Mesothelial cell of epicardium (in vitro differentiated cells): Measurements from ENCODE around the gene PFDN4. TPM values are rescaled to one million over a fixed set of nuclear protein-coding genes. Genes with fewer than 3 reads are reported as not detected.
"Not testable (repeated sequence)": the region's sequence is repeated elsewhere in the genome, so short reads cannot be mapped to it uniquely, and the experiment has no call there.

Source experiments
- DNase-seq, 2 experiments: peaks; one replicate each; pipeline ENCODE4 v3.0.0; 2021; ENCODE audit warnings: low spot score in 2 of 2; ENCODE audit not compliant: unreplicated experiment in 2 of 2
- H3K27ac Mint-ChIP-seq: 2 replicates; pipeline ENCODE4 v1.8.0; 2021; ENCODE audit warnings: mixed read lengths
- H3K27me3 Mint-ChIP-seq: 2 replicates; pipeline ENCODE4 v1.8.0; 2021; ENCODE audit warnings: low read depth, mixed read lengths
- H3K36me3 Mint-ChIP-seq: 2 replicates; pipeline ENCODE4 v1.8.0; 2021; ENCODE audit warnings: mixed read lengths
- H3K4me1 Mint-ChIP-seq: 2 replicates; pipeline ENCODE4 v1.8.0; 2021; ENCODE audit warnings: mixed read lengths
- H3K4me3 Mint-ChIP-seq: 2 replicates; pipeline ENCODE4 v1.8.0; 2021; ENCODE audit warnings: mild to moderate bottlenecking, moderate library complexity, mixed read lengths
- H3K9me3 Mint-ChIP-seq: 2 replicates; pipeline ENCODE4 v1.8.0; 2021; ENCODE audit warnings: mixed read lengths
- total RNA-seq: library from RNA; stranded (reverse); gene quantifications from 3 replicates; pipeline ENCODE4 v1.2.1, GENCODE V29; 2021
- TF ChIP-seq, protein P1 (sequence below): fragments of 200-600 bp; sonication (generic); IDR thresholded peaks from one replicate; pipeline ENCODE4 v1.5.0; 2021; ENCODE audit warnings: antibody characterized with exemption; ENCODE audit not compliant: unreplicated experiment

PFDN4 gene
- total RNA-seq, 1 donor from 2014 or later = 26.0 TPM

DNA sequence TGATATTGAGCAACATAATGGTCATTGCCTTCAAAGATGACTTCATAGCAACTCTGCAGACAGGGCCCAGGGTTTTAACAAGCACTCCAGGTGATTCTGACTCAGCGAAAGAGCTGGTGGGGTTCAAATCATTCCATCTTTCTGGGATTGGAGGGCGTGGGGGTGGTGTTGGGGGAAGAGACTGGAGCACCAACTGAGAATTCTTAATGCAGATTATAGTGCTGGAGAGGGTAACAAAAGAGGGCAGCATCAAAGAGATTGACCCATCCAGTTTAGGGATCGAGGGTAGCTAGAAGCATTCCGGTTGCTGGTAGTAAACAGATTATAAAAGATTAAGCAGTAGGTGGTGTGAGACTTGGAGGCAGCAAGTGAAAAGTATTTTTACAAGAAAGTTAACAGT is 15.9 kb downstream of the PFDN4 start:
- Mint-ChIP-seq H3K27me3 (no peaks in the 10 kb centered on the region), H3K36me3 (no peaks in the 10 kb centered on the region), H3K9me3 (no peaks in the 10 kb centered on the region), H3K4me3 (no peak overlapping the region), H3K27ac (no peak overlapping the region), H3K4me1 (no peaks in the 10 kb centered on the region)
- TF ChIP-seq, protein P1, sequence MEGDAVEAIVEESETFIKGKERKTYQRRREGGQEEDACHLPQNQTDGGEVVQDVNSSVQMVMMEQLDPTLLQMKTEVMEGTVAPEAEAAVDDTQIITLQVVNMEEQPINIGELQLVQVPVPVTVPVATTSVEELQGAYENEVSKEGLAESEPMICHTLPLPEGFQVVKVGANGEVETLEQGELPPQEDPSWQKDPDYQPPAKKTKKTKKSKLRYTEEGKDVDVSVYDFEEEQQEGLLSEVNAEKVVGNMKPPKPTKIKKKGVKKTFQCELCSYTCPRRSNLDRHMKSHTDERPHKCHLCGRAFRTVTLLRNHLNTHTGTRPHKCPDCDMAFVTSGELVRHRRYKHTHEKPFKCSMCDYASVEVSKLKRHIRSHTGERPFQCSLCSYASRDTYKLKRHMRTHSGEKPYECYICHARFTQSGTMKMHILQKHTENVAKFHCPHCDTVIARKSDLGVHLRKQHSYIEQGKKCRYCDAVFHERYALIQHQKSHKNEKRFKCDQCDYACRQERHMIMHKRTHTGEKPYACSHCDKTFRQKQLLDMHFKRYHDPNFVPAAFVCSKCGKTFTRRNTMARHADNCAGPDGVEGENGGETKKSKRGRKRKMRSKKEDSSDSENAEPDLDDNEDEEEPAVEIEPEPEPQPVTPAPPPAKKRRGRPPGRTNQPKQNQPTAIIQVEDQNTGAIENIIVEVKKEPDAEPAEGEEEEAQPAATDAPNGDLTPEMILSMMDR = no peak
- DNase-seq = no peak

DNA sequence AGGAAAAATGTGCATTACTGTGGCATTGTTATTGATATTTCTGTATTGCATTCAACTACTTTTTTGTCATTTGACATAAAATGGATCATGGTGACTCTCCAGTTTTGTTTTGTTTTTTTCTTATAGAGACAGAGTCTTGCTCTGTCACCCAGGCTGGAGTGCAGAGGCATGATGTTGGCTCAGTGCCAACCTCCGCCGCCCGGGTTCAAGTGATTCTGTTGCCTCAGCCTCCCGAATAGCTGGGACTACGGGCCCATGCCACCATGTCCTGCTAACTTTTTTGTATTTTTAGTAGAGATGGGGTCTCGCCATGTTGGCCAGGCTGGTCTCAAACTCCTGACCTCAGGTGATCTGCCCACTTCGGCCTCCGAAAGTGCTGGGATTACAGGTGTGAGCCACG is 16.8 kb downstream of the PFDN4 start:
- H3K36me3 Mint-ChIP-seq, H3K27ac Mint-ChIP-seq, H3K9me3 Mint-ChIP-seq, H3K27me3 Mint-ChIP-seq, H3K4me1 Mint-ChIP-seq, DNase-seq, H3K4me3 Mint-ChIP-seq: not testable (repeated sequence)

DNA sequence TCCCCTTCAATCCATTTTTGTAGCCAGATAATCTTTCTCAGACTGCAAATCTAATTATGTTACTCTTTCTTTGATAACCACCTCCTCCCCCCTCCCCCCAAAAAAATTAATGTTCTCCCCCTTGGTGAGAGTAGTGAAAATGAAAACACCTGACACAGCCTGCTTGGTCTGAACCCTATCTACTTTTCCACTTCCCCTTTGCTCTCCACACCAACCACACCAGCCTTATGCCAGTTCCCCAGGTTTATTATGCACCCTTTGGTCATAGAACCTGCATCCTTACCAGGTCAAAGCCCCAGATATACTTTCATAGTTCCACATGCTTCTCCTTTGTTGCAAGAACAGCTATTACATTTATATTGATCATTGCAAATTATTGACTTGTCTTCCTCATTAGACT is 19.4 kb downstream of the PFDN4 start:
- Mint-ChIP-seq H3K4me3 (no peak overlapping the region), H3K36me3 (no peaks in the 10 kb centered on the region), H3K27ac (no peak overlapping the region), H3K4me1 (no peaks in the 10 kb centered on the region), H3K9me3 (peaks cover under 1% of the 10 kb centered on the region), H3K27me3 (no peaks in the 10 kb centered on the region)
- TF ChIP-seq, protein P1 = no peak
- no peak for DNase-seq

DNA sequence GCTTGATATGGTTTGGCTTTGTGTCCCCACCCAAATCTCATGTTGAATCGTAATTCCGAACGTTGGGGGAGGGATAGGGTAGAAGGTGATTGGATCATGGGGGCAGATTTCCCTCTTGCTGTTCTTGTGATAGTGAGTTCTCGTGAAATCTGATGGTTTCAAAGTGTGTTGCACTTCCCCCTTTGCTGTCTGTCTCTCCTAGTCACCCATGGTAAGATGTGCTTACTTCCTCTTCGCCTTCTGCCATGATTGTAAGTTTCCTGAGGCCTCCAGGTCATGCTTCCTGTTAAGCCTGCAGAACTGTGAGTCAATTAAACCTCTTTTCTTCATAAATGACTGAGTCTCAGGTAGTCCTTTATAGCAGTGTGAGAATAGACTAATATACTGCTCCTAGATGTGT is 19.9 kb downstream of the PFDN4 start:
- DNase-seq = no peak
- Mint-ChIP-seq H3K36me3 (no peaks in the 10 kb centered on the region), H3K9me3 (peaks cover 5% of the 10 kb centered on the region), H3K27me3 (no peaks in the 10 kb centered on the region), H3K4me3 (no peak overlapping the region), H3K27ac (no peak overlapping the region), H3K4me1 (no peaks in the 10 kb centered on the region)
- TF ChIP-seq, protein P1 = no peak

DNA sequence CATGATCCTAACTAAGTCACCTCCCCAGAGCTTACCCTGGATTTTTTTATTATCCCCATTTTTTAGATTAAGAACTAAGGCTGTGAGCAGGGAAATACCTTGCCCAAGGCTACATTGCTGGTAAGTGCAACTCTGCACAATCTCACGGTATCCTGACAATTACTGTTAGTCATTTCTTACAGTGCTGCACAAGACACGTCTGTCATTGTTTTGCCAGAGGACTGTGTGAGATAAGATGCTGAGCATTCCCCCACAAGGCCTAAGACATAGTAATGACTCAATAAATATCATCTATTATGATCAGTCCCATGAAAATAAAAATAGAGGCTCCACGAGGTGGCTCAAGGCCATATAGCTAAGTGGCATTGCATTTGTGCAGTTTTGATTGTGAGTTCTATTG is 21.0 kb downstream of the PFDN4 start:
- no peaks in the 10 kb centered on the region for H3K27me3 Mint-ChIP-seq
- no peak overlapping the region for H3K4me3 Mint-ChIP-seq
- no peak for DNase-seq
- H3K9me3 Mint-ChIP-seq = peaks cover 5% of the 10 kb centered on the region
- no peak overlapping the region for H3K27ac Mint-ChIP-seq
- H3K36me3 Mint-ChIP-seq = no peaks in the 10 kb centered on the region
- H3K4me1 Mint-ChIP-seq = no peaks in the 10 kb centered on the region
- TF ChIP-seq, protein P1 = no peak

DNA sequence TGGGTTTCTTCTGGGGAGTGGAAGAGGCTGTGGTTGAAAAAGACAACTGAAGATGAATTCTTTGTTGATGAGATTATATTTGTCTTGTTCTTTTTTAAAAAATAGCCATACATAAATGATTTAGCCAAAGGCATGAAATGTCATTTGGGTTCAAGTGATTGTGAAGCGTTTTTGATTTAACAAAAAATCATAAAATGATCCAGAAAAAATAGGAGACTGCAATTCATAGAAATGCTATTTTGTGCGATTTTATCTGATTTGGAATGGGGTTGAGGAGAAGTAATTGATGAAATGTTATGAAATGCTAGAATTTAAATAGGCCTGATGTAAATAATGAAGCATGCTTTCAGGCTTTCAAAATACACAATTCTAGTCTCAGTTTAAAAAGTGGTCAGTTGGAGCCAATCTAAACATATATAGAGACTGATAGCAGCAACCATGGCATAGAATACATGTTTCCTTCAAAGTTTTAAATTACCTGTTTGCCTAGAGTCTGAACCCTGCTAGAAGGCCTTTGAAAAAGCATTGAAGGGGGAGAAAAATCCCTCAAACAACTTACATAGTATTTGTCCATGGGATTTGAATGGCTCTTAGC is 21.8 kb downstream of the PFDN4 start:
- H3K27ac Mint-ChIP-seq = no peak overlapping the region
- DNase-seq = no peak
- H3K4me3 Mint-ChIP-seq = no peak overlapping the region
- peaks cover 5% of the 10 kb centered on the region for H3K9me3 Mint-ChIP-seq
- no peaks in the 10 kb centered on the region for H3K36me3 Mint-ChIP-seq
- H3K4me1 Mint-ChIP-seq = no peaks in the 10 kb centered on the region
- no peaks in the 10 kb centered on the region for H3K27me3 Mint-ChIP-seq
- TF ChIP-seq, protein P1 = no peak
